ENCODE measurements around the gene TRIM36.

TRIM36 gene

DNA sequence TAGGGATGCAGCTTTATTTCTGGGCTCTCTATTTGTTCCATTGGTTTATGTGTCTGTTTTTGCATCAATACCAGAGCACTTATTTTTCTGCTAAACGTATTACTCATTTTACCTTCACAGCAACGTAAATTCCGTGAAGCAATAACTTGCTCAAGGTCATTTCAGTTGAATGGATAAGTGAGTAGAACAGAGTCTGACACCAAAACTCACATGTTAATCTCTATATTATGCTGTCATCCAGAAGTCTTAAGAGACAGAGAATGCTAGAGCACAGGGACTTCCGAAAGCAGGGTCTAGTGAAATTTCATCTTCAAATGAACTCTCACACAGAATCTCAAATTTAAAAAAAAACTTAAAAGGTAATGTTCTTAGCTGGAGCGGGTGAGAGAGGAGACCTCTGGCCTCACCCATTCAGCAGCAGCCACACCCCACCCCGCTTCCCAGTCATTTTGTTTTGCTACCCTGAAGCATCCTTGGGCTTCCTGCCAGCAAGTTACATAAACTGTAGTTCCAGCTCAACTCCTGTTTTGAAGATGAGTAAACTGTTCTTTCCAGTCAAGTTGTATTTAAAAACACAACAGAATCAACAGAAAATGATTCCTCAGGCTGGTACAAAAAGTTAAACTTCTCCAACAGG is 69.3 kb downstream of the TRIM36 start:
- no peaks in the 10 kb centered on the region for H3K36me3 ChIP-seq (ENCODE audit: low read depth)
- H3K27ac ChIP-seq (ENCODE audit: poor library complexity, severe bottlenecking): no peak overlapping the region
- TF ChIP-seq, protein P1, sequence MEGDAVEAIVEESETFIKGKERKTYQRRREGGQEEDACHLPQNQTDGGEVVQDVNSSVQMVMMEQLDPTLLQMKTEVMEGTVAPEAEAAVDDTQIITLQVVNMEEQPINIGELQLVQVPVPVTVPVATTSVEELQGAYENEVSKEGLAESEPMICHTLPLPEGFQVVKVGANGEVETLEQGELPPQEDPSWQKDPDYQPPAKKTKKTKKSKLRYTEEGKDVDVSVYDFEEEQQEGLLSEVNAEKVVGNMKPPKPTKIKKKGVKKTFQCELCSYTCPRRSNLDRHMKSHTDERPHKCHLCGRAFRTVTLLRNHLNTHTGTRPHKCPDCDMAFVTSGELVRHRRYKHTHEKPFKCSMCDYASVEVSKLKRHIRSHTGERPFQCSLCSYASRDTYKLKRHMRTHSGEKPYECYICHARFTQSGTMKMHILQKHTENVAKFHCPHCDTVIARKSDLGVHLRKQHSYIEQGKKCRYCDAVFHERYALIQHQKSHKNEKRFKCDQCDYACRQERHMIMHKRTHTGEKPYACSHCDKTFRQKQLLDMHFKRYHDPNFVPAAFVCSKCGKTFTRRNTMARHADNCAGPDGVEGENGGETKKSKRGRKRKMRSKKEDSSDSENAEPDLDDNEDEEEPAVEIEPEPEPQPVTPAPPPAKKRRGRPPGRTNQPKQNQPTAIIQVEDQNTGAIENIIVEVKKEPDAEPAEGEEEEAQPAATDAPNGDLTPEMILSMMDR (IDR thresholded peaks at IDR 0.05; ENCODE audit: poor library complexity, severe bottlenecking): no peak
- no peaks in the 10 kb centered on the region for H3K27me3 ChIP-seq (ENCODE audit: insufficient read depth, poor library complexity, severe bottlenecking)
- DNase-seq (ENCODE audit: low spot score): no peak
- no peak for ATAC-seq (ENCODE audit: low read depth)
- no peak overlapping the region for H3K4me3 ChIP-seq (ENCODE audit: severe bottlenecking)
- no peaks in the 10 kb centered on the region for H3K4me1 ChIP-seq (ENCODE audit: insufficient read depth, poor library complexity, severe bottlenecking)
- no peaks in the 10 kb centered on the region for H3K9me3 ChIP-seq (ENCODE audit: severe bottlenecking)

DNA sequence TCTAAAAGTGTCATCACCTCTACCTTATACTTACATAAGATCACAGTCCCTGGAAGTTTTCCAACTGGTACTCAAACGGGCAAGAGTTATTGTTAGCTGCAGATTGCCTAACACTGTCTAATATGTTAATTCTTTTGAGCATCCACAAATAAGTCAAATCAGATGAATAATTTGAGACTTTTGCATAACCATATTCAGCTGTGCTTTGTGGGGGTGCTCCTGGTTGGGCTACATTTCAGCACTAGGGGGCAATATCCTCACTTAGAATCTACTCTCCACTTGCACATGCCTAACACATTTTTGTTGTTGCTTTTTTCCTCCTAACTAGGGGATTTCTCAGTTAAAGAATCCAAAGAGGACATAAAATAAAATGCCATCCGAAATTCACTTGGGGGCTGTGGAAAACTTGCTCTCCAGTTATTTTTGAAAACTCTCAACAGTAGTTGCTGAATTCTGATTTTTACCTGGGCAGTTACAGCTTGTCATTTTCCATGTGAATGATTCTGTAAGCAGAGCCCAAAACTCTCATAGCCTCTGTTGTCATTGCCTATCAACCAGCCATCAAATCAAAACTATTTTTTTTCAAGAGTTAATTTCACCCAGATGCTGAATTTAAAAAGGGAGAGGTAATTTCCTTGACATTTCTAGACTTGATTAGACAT is 71.5 kb downstream of the TRIM36 start:
- H3K4me3 ChIP-seq (ENCODE audit: severe bottlenecking): no peak overlapping the region
- H3K36me3 ChIP-seq (ENCODE audit: low read depth): no peaks in the 10 kb centered on the region
- TF ChIP-seq, protein P1 (IDR thresholded peaks at IDR 0.05; ENCODE audit: poor library complexity, severe bottlenecking): peak; percentile 88
- no peak overlapping the region for H3K27ac ChIP-seq (ENCODE audit: poor library complexity, severe bottlenecking)
- ATAC-seq (ENCODE audit: low read depth) (peak; percentile 80), DNase-seq (ENCODE audit: low spot score) (no peak)
- no peaks in the 10 kb centered on the region for H3K9me3 ChIP-seq (ENCODE audit: severe bottlenecking)
- no peaks in the 10 kb centered on the region for H3K4me1 ChIP-seq (ENCODE audit: insufficient read depth, poor library complexity, severe bottlenecking)
- H3K27me3 ChIP-seq (ENCODE audit: insufficient read depth, poor library complexity, severe bottlenecking): no peaks in the 10 kb centered on the region

DNA sequence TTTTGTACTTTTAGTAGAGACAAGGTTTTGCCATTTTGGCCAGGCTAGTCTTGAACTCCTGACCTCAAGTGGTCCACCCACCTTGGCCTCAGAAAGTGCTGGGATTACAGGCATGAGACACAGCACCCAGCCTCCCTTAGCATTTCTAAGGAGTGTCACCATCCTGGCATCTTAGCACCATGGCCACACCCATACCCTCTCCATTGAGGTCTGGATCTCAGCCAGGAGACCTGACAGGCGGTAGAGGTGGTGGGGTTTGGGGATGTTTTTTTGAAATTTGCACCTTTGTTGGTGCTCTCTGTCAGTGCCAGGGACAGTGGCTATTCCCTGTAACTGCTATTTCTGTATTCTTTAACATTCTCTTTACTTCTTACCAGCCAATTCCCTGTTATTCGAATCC is 72.5 kb downstream of the TRIM36 start:
- no peak overlapping the region for H3K27ac ChIP-seq (ENCODE audit: poor library complexity, severe bottlenecking)

DNA sequence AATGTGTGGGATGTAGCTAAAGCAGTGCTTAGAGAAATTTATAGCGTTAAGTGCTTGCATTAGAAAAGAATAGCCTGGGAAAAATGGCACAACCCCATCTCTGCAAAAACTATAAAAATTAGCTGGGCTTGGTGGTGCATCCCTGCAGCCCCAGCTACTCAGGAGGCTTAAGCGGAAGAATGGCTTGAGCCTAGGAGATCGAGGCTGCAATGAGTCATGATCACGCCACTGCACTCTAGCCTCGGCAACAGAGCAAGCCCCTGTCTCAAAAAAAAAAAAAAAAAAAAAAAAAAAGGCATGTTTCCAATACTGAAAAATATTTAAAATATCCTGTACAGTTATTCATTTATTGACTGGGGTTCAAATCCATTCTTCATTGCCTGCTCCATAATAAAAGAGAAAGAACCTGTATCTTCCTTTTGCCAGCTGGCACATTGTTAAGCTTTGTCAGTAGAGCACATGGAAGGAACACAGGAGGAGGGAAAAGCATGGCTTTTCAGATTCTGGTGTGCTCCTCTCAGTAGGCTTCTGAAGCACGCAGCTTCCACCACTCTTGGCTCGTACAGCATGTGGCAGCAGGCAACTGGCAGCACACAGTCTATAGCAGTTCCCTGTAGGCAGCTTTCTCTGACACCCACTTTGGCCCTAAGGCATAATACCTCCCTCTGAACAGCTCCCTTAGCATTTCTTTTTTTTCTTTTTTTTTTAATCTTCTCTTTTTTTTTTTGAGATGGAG is 73.5 kb downstream of the TRIM36 start:
- ATAC-seq (ENCODE audit: low read depth): no peak
- TF ChIP-seq, protein P1 (IDR thresholded peaks at IDR 0.05; ENCODE audit: poor library complexity, severe bottlenecking): no peak
- Histone ChIP-seq H3K4me3 (ENCODE audit: severe bottlenecking) (no peak overlapping the region), H3K9me3 (ENCODE audit: severe bottlenecking) (no peaks in the 10 kb centered on the region), H3K4me1 (ENCODE audit: insufficient read depth, poor library complexity, severe bottlenecking) (no peaks in the 10 kb centered on the region), H3K36me3 (ENCODE audit: low read depth) (no peaks in the 10 kb centered on the region), H3K27ac (ENCODE audit: poor library complexity, severe bottlenecking) (no peak overlapping the region), H3K27me3 (ENCODE audit: insufficient read depth, poor library complexity, severe bottlenecking) (no peaks in the 10 kb centered on the region)
- DNase-seq (ENCODE audit: low spot score): no peak

More for the DNA sequence above, 72.5 kb downstream of the TRIM36 start:
- no peak overlapping the region for H3K4me3 ChIP-seq (ENCODE audit: severe bottlenecking)
- no peaks in the 10 kb centered on the region for H3K9me3 ChIP-seq (ENCODE audit: severe bottlenecking)
- H3K4me1 ChIP-seq (ENCODE audit: insufficient read depth, poor library complexity, severe bottlenecking): no peaks in the 10 kb centered on the region
- ATAC-seq (ENCODE audit: low read depth) (0 out of 3 replicates have a peak, but pooled peaks have one; percentile 8), DNase-seq (ENCODE audit: low spot score) (no peak)
- no peaks in the 10 kb centered on the region for H3K36me3 ChIP-seq (ENCODE audit: low read depth)
- H3K27me3 ChIP-seq (ENCODE audit: insufficient read depth, poor library complexity, severe bottlenecking): no peaks in the 10 kb centered on the region
- TF ChIP-seq, protein P1 (IDR thresholded peaks at IDR 0.05; ENCODE audit: poor library complexity, severe bottlenecking): no peak
